NB4 (cell line): ENCODE results near the gene DNMT3A.
A peak's percentile ranks its signal among the peaks of the same experiment; 100 is the strongest.

Experiments
- CTCF ChIP-seq: IDR thresholded peaks from one replicate; pipeline ENCODE4 v1.5.1; 2012; ENCODE audit warnings: low read depth, low read length
- POLR2A ChIP-seq: IDR thresholded peaks from 2 replicates; pipeline ENCODE4 v1.6.1; 2011; ENCODE audit warnings: mild to moderate bottlenecking; ENCODE audit not compliant: insufficient read length; ENCODE audit errors: extremely low read depth
- TF ChIP-seq, protein P1 (sequence below): IDR thresholded peaks from 2 replicates; pipeline ENCODE4 v1.6.1; 2011; ENCODE audit warnings: low read depth, low read length

DNA sequence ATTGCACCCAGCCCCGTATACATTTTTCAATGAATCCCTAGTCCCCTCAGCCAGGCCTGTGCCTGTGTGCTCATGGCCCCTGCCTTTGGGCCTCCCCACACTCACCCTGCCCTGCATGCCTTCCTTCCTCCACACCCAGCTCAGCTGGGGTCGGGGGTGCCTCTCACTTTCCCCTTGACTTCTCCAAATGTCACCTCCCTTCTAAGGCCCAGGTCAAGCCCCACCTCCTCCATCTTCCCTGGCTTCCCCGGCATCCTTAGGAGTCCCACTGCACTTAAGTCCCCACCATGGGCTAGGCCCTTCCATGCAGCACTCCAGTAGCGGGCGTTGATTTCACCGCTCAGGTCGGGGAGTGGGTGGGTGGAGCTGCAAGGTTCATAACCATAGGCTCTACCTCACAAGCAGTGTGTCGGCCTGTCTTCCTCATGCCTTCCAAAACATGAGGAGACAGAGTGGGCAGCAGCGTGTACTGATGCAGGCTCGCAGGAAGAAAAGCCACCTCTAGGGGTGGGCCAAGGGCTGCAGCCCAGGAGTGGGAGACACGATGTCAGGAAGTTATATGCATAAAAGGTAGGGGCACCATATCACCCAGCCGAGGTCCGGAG, 47.7 kb downstream of the DNMT3A start:
- TF ChIP-seq CTCF (peak; percentile 3), POLR2A (no peak)
- TF ChIP-seq, protein P1, sequence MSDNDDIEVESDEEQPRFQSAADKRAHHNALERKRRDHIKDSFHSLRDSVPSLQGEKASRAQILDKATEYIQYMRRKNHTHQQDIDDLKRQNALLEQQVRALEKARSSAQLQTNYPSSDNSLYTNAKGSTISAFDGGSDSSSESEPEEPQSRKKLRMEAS, result no peak
